HG02840 (cell line): Measurements from ENCODE around the gene ARHGEF5.
"Not testable (repeated sequence)": the region's sequence is repeated elsewhere in the genome, so short reads cannot be mapped to it uniquely, and the experiment has no call there.

Source experiments
- ATAC-seq: cut with Tn5 transposase; IDR thresholded peaks from one replicate; pipeline ENCODE4 v1.9.1; 2021; ENCODE audit warnings: mild to moderate bottlenecking, moderate library complexity, moderate number of reproducible peaks; ENCODE audit not compliant: unreplicated experiment, low FRiP score

Gene ARHGEF5

DNA sequence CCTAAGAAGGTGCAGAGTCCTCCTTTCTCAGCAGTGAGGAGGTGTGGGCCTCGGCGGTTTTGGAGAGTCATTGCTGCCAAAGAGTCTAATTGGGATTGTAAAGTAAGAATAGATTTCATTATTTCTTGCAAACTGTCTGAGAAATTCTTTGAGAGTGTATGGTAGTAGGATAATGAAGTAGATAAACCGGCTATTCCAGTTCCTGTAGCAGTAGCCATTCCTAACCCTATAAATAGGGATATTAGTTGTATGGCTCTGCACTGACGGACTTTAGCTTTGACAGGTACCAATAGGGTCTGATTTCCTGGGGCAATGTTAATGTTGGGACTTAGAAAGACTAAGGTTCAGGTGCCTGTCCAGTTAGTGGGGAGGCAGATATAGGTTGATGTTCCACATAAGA, 63.7 kb downstream of the ARHGEF5 start:
- not testable (repeated sequence) for ATAC-seq

DNA sequence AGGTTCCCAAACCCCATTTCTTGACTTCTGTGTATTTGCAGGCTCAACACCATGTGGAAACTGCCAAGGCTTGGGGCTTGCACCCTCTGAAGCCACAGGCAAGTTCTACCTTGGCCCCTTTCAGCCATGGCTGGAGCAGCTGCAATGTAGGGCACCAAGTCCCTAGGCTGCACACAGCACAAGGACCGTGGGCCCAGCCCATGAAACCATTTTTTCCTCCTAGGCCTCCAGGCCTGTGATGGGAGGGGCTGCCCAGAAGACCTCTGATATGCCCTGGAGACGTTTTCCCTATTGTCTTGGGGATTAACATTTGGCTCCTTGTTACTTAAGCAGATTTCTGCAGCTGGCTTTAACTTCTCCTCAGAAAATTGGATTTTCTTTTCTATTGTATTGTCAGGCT, 72.3 kb downstream of the ARHGEF5 start:
- not testable (repeated sequence) for ATAC-seq

DNA sequence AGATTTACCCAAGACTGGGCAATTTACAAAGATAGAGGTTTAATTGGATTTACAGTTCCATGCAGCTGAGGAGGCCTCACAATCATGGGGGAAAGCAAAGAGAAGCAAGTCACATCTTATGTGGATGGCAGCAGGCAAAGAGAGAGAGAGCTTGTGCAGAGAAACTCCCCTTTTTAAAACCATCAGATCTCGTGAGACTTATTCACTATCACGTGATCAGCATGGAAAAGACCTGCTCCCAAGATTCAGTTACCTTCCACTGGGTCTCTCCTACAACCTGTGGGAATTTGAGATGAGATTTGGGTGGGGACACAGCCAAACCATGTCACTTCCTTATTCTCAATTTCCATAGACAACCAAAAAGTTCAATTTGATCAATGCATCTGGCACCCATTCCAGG, 73.2 kb downstream of the ARHGEF5 start:
- ATAC-seq, result no peak
